ENCODE results near the gene ST13. TPM values are rescaled to one million over a fixed set of nuclear protein-coding genes. Genes with fewer than 3 reads are reported as not detected.

The ST13 gene
- total and polyA plus RNA-seq, 2 of the 4 experiments (the other 2 are of a cell fraction), result 115 to 235 TPM

GRCh38 chr22:40844951-40845350, 11.5 kb downstream of the ST13 start:
- CTCF ChIA-PET, result no interaction called here
- intact Hi-C loops (cut with micrococcal nuclease) (loop anchor here (10.0 kb wide), 2 partner anchors 50 to 300 kb away; no protein-coding TSS in a partner anchor), in situ Hi-C loops (cut with MboI; ENCODE audit: low sequenced_read_pairs) (no loop called here), dilution Hi-C loops (cut with HindIII; ENCODE audit: low sequenced_read_pairs, unreplicated experiment) (no loop called here)
- no peak overlapping the region for H3K56ac ChIP-seq (ENCODE audit: extremely low read depth, insufficient read depth, low read length)
- no peak overlapping the region for H2AFZ ChIP-seq (replicated peaks; ENCODE audit: low read length, poor library complexity)
- BruUV-seq (replicated peaks), result no TSS peak
- H3K14ac ChIP-seq (replicated peaks; ENCODE audit: low read depth, low read length), result no peak overlapping the region
- no peak overlapping the region for H2AK9ac ChIP-seq (replicated peaks; ENCODE audit: low read depth, low read length, poor library complexity)
- peaks cover 2% of the 10 kb centered on the region; the same call in 1 of the 2 replicates for H3K4me1 ChIP-seq (ENCODE audit: control insufficient read depth, insufficient read depth, low read length)
- no peak overlapping the region for H3K4ac ChIP-seq (ENCODE audit: low read depth, low read length)
- WGBS, 2 experiments (ENCODE audit: extremely low coverage in 2 of 2, insufficient read length in 1 of 2), result no CpG with 5 or more reads among the region's 3 CpGs
- no peak overlapping the region for H3K23ac ChIP-seq (ENCODE audit: low read depth, low read length)
- H2BK20ac ChIP-seq (ENCODE audit: low read depth, low read length), result no peak overlapping the region
- peaks cover 19% of the 10 kb centered on the region; the same call in 1 of the 2 replicates for H4K20me1 ChIP-seq (ENCODE audit: insufficient read depth, low read length)
- DNase-seq (no peak), ATAC-seq (ENCODE audit: low read depth) (no peak)
- H3K4me3 ChIP-seq (ENCODE audit: insufficient read depth, low read depth, low read length), result no peak overlapping the region
- no peak overlapping the region for H2BK120ac ChIP-seq (ENCODE audit: low read depth, low read length)
- no peak overlapping the region for H3K18ac ChIP-seq (ENCODE audit: low read depth, low read length)
- H2AK5ac ChIP-seq (ENCODE audit: low read depth, low read length), result no peak overlapping the region
- no peak overlapping the region for H4K8ac ChIP-seq (ENCODE audit: low read depth in 2 of 2, low read length in 2 of 2)
- no peak overlapping the region for H2BK5ac ChIP-seq (ENCODE audit: low read depth, low read length, poor library complexity, severe bottlenecking)
- H3K4me2 ChIP-seq (ENCODE audit: low read depth, low read length), result no peak overlapping the region
- H3K27ac ChIP-seq (ENCODE audit: insufficient read depth, low read length), result no peak overlapping the region
- no peak overlapping the region for H3K9ac ChIP-seq (ENCODE audit: low read depth, low read length)
- no peak overlapping the region for H2BK15ac ChIP-seq (ENCODE audit: low read depth, low read length)
- TF ChIP-seq CTCF (conservative IDR thresholded peaks at IDR 0.05; ENCODE audit: low read depth, low read length) (no peak), MXI1 (IDR thresholded peaks at IDR 0.05; ENCODE audit: borderline replicate concordance, low read depth, low read length) (no peak), MAZ (IDR thresholded peaks at IDR 0.05; ENCODE audit: borderline replicate concordance, low read depth, low read length) (no peak), BHLHE40 (IDR thresholded peaks at IDR 0.05; ENCODE audit: low read depth, low read length) (no peak), CHD1 (IDR thresholded peaks at IDR 0.05; ENCODE audit: low read depth, low read length) (no peak), RFX5 (IDR thresholded peaks at IDR 0.05; ENCODE audit: low read depth, low read length) (no peak), ELK1 (IDR thresholded peaks at IDR 0.05; ENCODE audit: borderline replicate concordance, low read depth, low read length) (no peak), RCOR1 (IDR thresholded peaks at IDR 0.05; ENCODE audit: insufficient replicate concordance, low read length) (no peak), SMC3 (IDR thresholded peaks at IDR 0.05; ENCODE audit: low read depth, low read length) (no peak), FOS (IDR thresholded peaks at IDR 0.05; ENCODE audit: low read depth, low read length) (no peak)
- H3K9me3 ChIP-seq (ENCODE audit: control insufficient read depth, insufficient read depth, low read length), result no peaks in the 10 kb centered on the region
- H4K5ac ChIP-seq (ENCODE audit: low read depth, low read length), result no peak overlapping the region
- H3K36me3 ChIP-seq (ENCODE audit: control insufficient read depth, insufficient read depth, low read length), result peaks cover 50% of the 10 kb centered on the region
- POLR2A ChIA-PET (ENCODE audit: unreplicated experiment), result no interaction called here
- H3K27me3 ChIP-seq (ENCODE audit: control insufficient read depth, insufficient read depth, low read length), result no peaks in the 10 kb centered on the region
- no peak overlapping the region for H4K91ac ChIP-seq (ENCODE audit: insufficient read depth, low read depth, low read length)
- peaks cover 26 to 44% of the 10 kb centered on the region in 2 experiments for H3K79me1 ChIP-seq (ENCODE audit: low read depth in 1 of 2, low read length in 2 of 2)
- no peaks in the 10 kb centered on the region for H3K9me1 ChIP-seq (ENCODE audit: insufficient read depth, low read length)
